CD4-positive, alpha-beta memory T cell (primary cell): ENCODE data around the gene APOA5. TPM values are rescaled to one million over a fixed set of nuclear protein-coding genes. Genes with fewer than 3 reads are reported as not detected.
"Not testable (repeated sequence)": the region's sequence is repeated elsewhere in the genome, so short reads cannot be mapped to it uniquely, and the experiment has no call there.

Source experiments
- CTCF ChIA-PET: fragments of 350-600 bp; sonication (Branson Sonifier 250); formaldehyde crosslinking; loops from one replicate; lab custom pipeline; 2021; ENCODE audit warnings: inconsistent platforms; ENCODE audit not compliant: partially characterized antibody; lab: Charles Lee
- POLR2A ChIA-PET: fragments of 350-600 bp; sonication (Branson Sonifier 250); formaldehyde crosslinking; loops from one replicate; lab custom pipeline; 2021; ENCODE audit not compliant: partially characterized antibody; lab: Charles Lee
- DNase-seq, 5 donors: peaks; one replicate each; pipeline versions ENCODE4 v3.0.0 to v3.0.0-alpha.2; 2020 to 2022; ENCODE audit warnings: mixed read lengths in 1 of 5
- H3K27ac ChIP-seq: one replicate; pipeline ENCODE4 v1.7.0; 2013; ENCODE audit warnings: low read depth, low read length
- H3K27me3 ChIP-seq: 2 replicates; pipeline ENCODE4 v1.7.0; 2013; ENCODE audit warnings: mild to moderate bottlenecking, low read length, moderate library complexity; ENCODE audit not compliant: insufficient read depth
- H3K36me3 ChIP-seq: 2 replicates; pipeline ENCODE4 v1.7.0; 2013; ENCODE audit warnings: mild to moderate bottlenecking, low read length, moderate library complexity; ENCODE audit not compliant: insufficient read depth
- H3K4me1 ChIP-seq: 2 replicates; pipeline ENCODE4 v1.7.0; 2013; ENCODE audit warnings: mild to moderate bottlenecking, low read length, moderate library complexity; ENCODE audit not compliant: insufficient read depth
- H3K4me3 ChIP-seq, 2 donors: one replicate each; pipeline ENCODE4 v1.7.0; 2013; ENCODE audit warnings: low read length in 2 of 2, mild to moderate bottlenecking in 1 of 2
- H3K9me3 ChIP-seq, 2 donors: one replicate each; pipeline ENCODE4 v1.7.0; 2013; ENCODE audit warnings: low read length in 2 of 2, control low read depth in 1 of 2; ENCODE audit not compliant: control insufficient read depth in 1 of 2
- H3K27ac Mint-ChIP-seq, 7 donors: one replicate each; pipeline ENCODE4 v1.8.0; 2020 to 2021; ENCODE audit warnings: mixed read lengths in 7 of 7, mild to moderate bottlenecking in 6 of 7, inconsistent platforms in 3 of 7, moderate library complexity in 3 of 7
- H3K27me3 Mint-ChIP-seq, 2 donors: one replicate each; pipeline ENCODE4 v1.8.0; 2020 to 2021; ENCODE audit warnings: mixed read lengths in 2 of 2
- H3K36me3 Mint-ChIP-seq, 2 donors: one replicate each; pipeline ENCODE4 v1.8.0; 2020 to 2021; ENCODE audit warnings: mixed read lengths in 2 of 2, inconsistent platforms in 1 of 2, mild to moderate bottlenecking in 1 of 2
- H3K4me1 Mint-ChIP-seq, 4 donors: one replicate each; pipeline ENCODE4 v1.8.0; 2020 to 2021; ENCODE audit warnings: mixed read lengths in 4 of 4, mild to moderate bottlenecking in 1 of 4
- H3K4me3 Mint-ChIP-seq, 8 donors: one replicate each; pipeline ENCODE4 v1.8.0; 2020 to 2021; ENCODE audit warnings: mixed read lengths in 8 of 8, mild to moderate bottlenecking in 7 of 8, moderate library complexity in 6 of 8, inconsistent platforms in 3 of 8
- H3K9me3 Mint-ChIP-seq, 8 donors: one replicate each; pipeline ENCODE4 v1.8.0; 2020 to 2021; ENCODE audit warnings: mixed read lengths in 8 of 8, mild to moderate bottlenecking in 5 of 8, inconsistent platforms in 3 of 8, moderate library complexity in 1 of 8
- intact Hi-C: fragments of 100-400 bp; cut with micrococcal nuclease; formaldehyde crosslinking; loops from one replicate; pipeline ENCODE4 v1.15.1; 2023
- polyA plus RNA-seq, 2 donors: library from polyadenylated mRNA; unstranded; fragments of 300-500 nt; fragmentation: Illumina TruSeq; gene quantifications; one replicate each; pipeline ENCODE4 v1.2.3, GENCODE V29; 2021
- total RNA-seq, 2 experiments: library from RNA; stranded (reverse); gene quantifications; one replicate each; pipeline ENCODE4 v1.2.3, GENCODE V29; 2021

APOA5 gene
- total and polyA plus RNA-seq, 4 experiments from 2014 or later = not detected

GRCh38 chr11:116836632-116836991 lies 44.9 kb upstream of the APOA5 start:
- Histone ChIP-seq H3K36me3 (no peaks in the 10 kb centered on the region), H3K27me3 (no peaks in the 10 kb centered on the region), H3K27ac (no peak overlapping the region), H3K4me3 (no peak overlapping the region), H3K4me1 (peaks cover 15% of the 10 kb centered on the region), H3K9me3 (no peaks in the 10 kb centered on the region)
- intact Hi-C loops = loop anchor here (1.0 kb wide), 6 partner anchors 17 to 270 kb away; partner anchors contain the start of genes APOA5 and SIK3
- Mint-ChIP-seq H3K36me3 (no peaks in the 10 kb centered on the region), H3K9me3 (no peaks in the 10 kb centered on the region), H3K4me3 (peak overlapping the region in 1 of 8 donors; percentile 31), H3K4me1 (peaks cover 4 to 21% (median 9%) of the 10 kb centered on the region in 4 donors), H3K27ac (peak overlapping the region in 1 of 7 donors; percentile 70), H3K27me3 (no peaks in the 10 kb centered on the region)
- ChIA-PET CTCF (interaction anchor here (0.6 to 10.0 kb wide), 47 partner anchors 9 to 387 kb away, joined by 3 to 189 read pairs (median 5); partner anchors contain the start of genes APOA4, APOA5, SIDT2 and SIK3), POLR2A (interaction anchor here (1.4 to 3.3 kb wide), 6 partner anchors 11 to 104 kb away, joined by 3 to 103 read pairs (median 14); partner anchors contain the start of genes APOA5 and ZPR1)
- DNase-seq = no peak

- H3K4me1 ChIP-seq = peaks cover 15% of the 10 kb centered on the region
- ChIA-PET CTCF (interaction anchor here (0.6 to 10.0 kb wide), 61 partner anchors 9 to 388 kb away, joined by 3 to 189 read pairs (median 4); partner anchors contain the start of genes APOA4, APOA5, PAFAH1B2 and SIDT2), POLR2A (interaction anchor here (0.6 to 3.3 kb wide), 19 partner anchors 12 to 395 kb away, joined by 3 to 103 read pairs (median 4); partner anchors contain the start of genes APOA5, BUD13, SIDT2 and ZPR1)
- H3K36me3 Mint-ChIP-seq = no peaks in the 10 kb centered on the region
- H3K9me3 Mint-ChIP-seq = no peaks in the 10 kb centered on the region
- no peaks in the 10 kb centered on the region for H3K36me3 ChIP-seq
- no peaks in the 10 kb centered on the region for H3K9me3 ChIP-seq
- H3K27ac Mint-ChIP-seq = peak overlapping the region in 6 of 7 donors; percentile 29 to 76 (median 64)
- no peak overlapping the region for H3K27ac ChIP-seq
- peak; percentile 78 to 82 (median 80) for DNase-seq
- H3K4me1 Mint-ChIP-seq = peaks cover 4 to 21% (median 9%) of the 10 kb centered on the region in 4 donors
- intact Hi-C loops = loop anchor here (1.0 kb wide), 6 partner anchors 17 to 270 kb away; partner anchors contain the start of genes APOA5 and SIK3
- H3K27me3 ChIP-seq = no peaks in the 10 kb centered on the region
- peak overlapping the region; percentile 36 to 60 for H3K4me3 ChIP-seq
- H3K27me3 Mint-ChIP-seq = no peaks in the 10 kb centered on the region
- peak overlapping the region; percentile 67 to 87 (median 78) for H3K4me3 Mint-ChIP-seq
Measured at GRCh38 chr11:116835791-116836631, 44.3 kb upstream of the APOA5 start.

- Mint-ChIP-seq H3K27me3 (no peaks in the 10 kb centered on the region), H3K4me3 (peak overlapping the region; percentile 58 to 87 (median 78)), H3K9me3 (no peaks in the 10 kb centered on the region), H3K36me3 (no peaks in the 10 kb centered on the region), H3K27ac (peak overlapping the region in 1 of 7 donors; percentile 63), H3K4me1 (peaks cover 2 to 16% (median 9%) of the 10 kb centered on the region in 4 donors)
- Histone ChIP-seq H3K4me3 (peak overlapping the region; percentile 36 to 60), H3K27ac (no peak overlapping the region), H3K4me1 (peaks cover 15% of the 10 kb centered on the region), H3K27me3 (no peaks in the 10 kb centered on the region), H3K9me3 (no peaks in the 10 kb centered on the region), H3K36me3 (no peaks in the 10 kb centered on the region)
- POLR2A ChIA-PET = interaction anchor here (0.6 to 3.3 kb wide), 19 partner anchors 13 to 396 kb away, joined by 3 to 103 read pairs (median 4); partner anchors contain the start of genes APOA5, BUD13, SIDT2 and ZPR1
- peak in 1 of 5 donors; percentile 8 for DNase-seq
- intact Hi-C loops = no loop called here
- CTCF ChIA-PET = interaction anchor here (0.7 to 10.0 kb wide), 55 partner anchors 8 to 345 kb away, joined by 3 to 189 read pairs (median 4); partner anchors contain the start of genes APOA4, APOA5, PAFAH1B2 and SIDT2
Measured at GRCh38 chr11:116835042-116835772, 43.5 kb upstream of the APOA5 start.

GRCh38 chr11:116834535-116835041 lies 42.9 kb upstream of the APOA5 start:
- Mint-ChIP-seq H3K4me3 (peak overlapping the region; percentile 4 to 79 (median 58)), H3K27ac (peak overlapping the region in 1 of 7 donors; percentile 85), H3K4me1 (peaks cover 2 to 16% (median 8%) of the 10 kb centered on the region in 4 donors)
- ChIA-PET POLR2A (interaction anchor here (1.3 to 3.3 kb wide), 6 partner anchors 18 to 102 kb away, joined by 4 to 103 read pairs (median 15); partner anchors contain the start of genes APOA5 and ZPR1), CTCF (interaction anchor here (0.7 to 10.0 kb wide), 8 partner anchors 12 to 272 kb away, joined by 3 to 189 read pairs (median 8); partner anchors contain the start of genes APOA4, APOA5 and ZPR1)
- H3K4me3 ChIP-seq, DNase-seq, intact Hi-C loops, H3K36me3 ChIP-seq, H3K36me3 Mint-ChIP-seq, H3K9me3 Mint-ChIP-seq, H3K9me3 ChIP-seq, H3K27me3 ChIP-seq, H3K27ac ChIP-seq, H3K27me3 Mint-ChIP-seq: not testable (repeated sequence)
- H3K4me1 ChIP-seq = peaks cover 15% of the 10 kb centered on the region

GRCh38 chr11:116833816-116834534 lies 42.3 kb upstream of the APOA5 start:
- Histone ChIP-seq H3K36me3 (no peaks in the 10 kb centered on the region), H3K27ac (no peak overlapping the region), H3K27me3 (no peaks in the 10 kb centered on the region), H3K4me1 (peaks cover 15% of the 10 kb centered on the region), H3K9me3 (no peaks in the 10 kb centered on the region), H3K4me3 (no peak overlapping the region)
- CTCF ChIA-PET = interaction anchor here (0.7 to 10.0 kb wide), 6 partner anchors 11 to 272 kb away, joined by 3 to 189 read pairs (median 11); partner anchors contain the start of genes APOA4, APOA5 and ZPR1
- no peak overlapping the region for H3K27ac Mint-ChIP-seq
- intact Hi-C loops = no loop called here
- POLR2A ChIA-PET = interaction anchor here (1.9 kb wide), 1 partner anchor 47 kb away, joined by 7 read pairs; no protein-coding TSS in a partner anchor
- no peaks in the 10 kb centered on the region for H3K9me3 Mint-ChIP-seq
- no peaks in the 10 kb centered on the region for H3K36me3 Mint-ChIP-seq
- H3K4me3 Mint-ChIP-seq = peak overlapping the region in 3 of 8 donors; percentile 17 to 68 (median 47)
- H3K27me3 Mint-ChIP-seq = no peaks in the 10 kb centered on the region
- DNase-seq = no peak
- H3K4me1 Mint-ChIP-seq = peaks cover 2 to 16% (median 7%) of the 10 kb centered on the region in 4 donors

GRCh38 chr11:116833491-116833815 lies 41.8 kb upstream of the APOA5 start:
- no peaks in the 10 kb centered on the region for H3K36me3 ChIP-seq
- H3K27me3 Mint-ChIP-seq = no peaks in the 10 kb centered on the region
- no peaks in the 10 kb centered on the region for H3K27me3 ChIP-seq
- intact Hi-C loops = no loop called here
- no peak overlapping the region for H3K4me3 ChIP-seq
- peaks cover 2 to 16% (median 7%) of the 10 kb centered on the region in 4 donors for H3K4me1 Mint-ChIP-seq
- H3K4me3 Mint-ChIP-seq = peak overlapping the region in 1 of 8 donors; percentile 35
- H3K9me3 ChIP-seq = no peaks in the 10 kb centered on the region
- ChIA-PET CTCF (interaction anchor here (1.3 to 10.0 kb wide), 2 partner anchors 11 to 42 kb away, joined by 3 to 189 read pairs; partner anchors contain the start of genes APOA4, APOA5 and ZPR1), POLR2A (interaction anchor here (1.9 kb wide), 1 partner anchor 47 kb away, joined by 7 read pairs; no protein-coding TSS in a partner anchor)
- H3K27ac ChIP-seq = no peak overlapping the region
- no peak for DNase-seq
- H3K4me1 ChIP-seq = peaks cover 15% of the 10 kb centered on the region
- H3K27ac Mint-ChIP-seq = peak overlapping the region in 1 of 7 donors; percentile 15
- H3K36me3 Mint-ChIP-seq = no peaks in the 10 kb centered on the region
- H3K9me3 Mint-ChIP-seq = no peaks in the 10 kb centered on the region
